Keratinocyte (primary cell): Measurements from ENCODE around the gene MIA. TPM values are rescaled to one million over a fixed set of nuclear protein-coding genes. Genes with fewer than 3 reads are reported as not detected.

ENCODE experiments used
- DNase-seq: peaks from one replicate; pipeline ENCODE4 v3.0.0-alpha.2; 2011; ENCODE audit warnings: low read depth, missing footprints, low spot score
- FAIRE-seq: peaks from 2 replicates; lab custom pipeline; 2011; peaks lifted over from hg19 to GRCh38; lab: Jason Lieb, UNC
- H2AFZ ChIP-seq: 2 replicates; pipeline ENCODE4 v1.6.0; 2012; ENCODE audit warnings: low read length, control low read depth, inconsistent platforms; ENCODE audit not compliant: control insufficient read depth
- H3K27ac ChIP-seq: 2 replicates; pipeline ENCODE4 v1.5.1; 2011; ENCODE audit warnings: low read length; ENCODE audit not compliant: control insufficient read depth, insufficient read depth
- H3K27me3 ChIP-seq: 3 replicates; pipeline ENCODE4 v1.6.0; 2011; ENCODE audit warnings: low read length; ENCODE audit not compliant: control insufficient read depth, insufficient read depth; ENCODE audit errors: extremely low read depth
- H3K36me3 ChIP-seq, 2 experiments: 2 replicates in 1 of 2; 3 replicates in 1 of 2; pipeline ENCODE4 v1.5.1; 2011; ENCODE audit warnings: low read length in 2 of 2, mild to moderate bottlenecking in 1 of 2; ENCODE audit not compliant: control insufficient read depth in 2 of 2, insufficient read depth in 2 of 2; ENCODE audit errors: extremely low read depth in 1 of 2
- H3K4me1 ChIP-seq: 3 replicates; pipeline ENCODE4 v1.5.1; 2011; ENCODE audit warnings: low read length; ENCODE audit not compliant: control insufficient read depth, insufficient read depth; ENCODE audit errors: extremely low read depth
- H3K4me2 ChIP-seq: 3 replicates; pipeline ENCODE4 v1.6.0; 2011; ENCODE audit warnings: low read depth, low read length; ENCODE audit not compliant: control insufficient read depth, insufficient read depth; ENCODE audit errors: extremely low read depth
- H3K4me3 ChIP-seq, 3 experiments: fragments of 200-600 bp in 1 of 3; sonication (generic) in 1 of 3; 2 replicates in 2 of 3; 3 replicates in 1 of 3; pipeline ENCODE4 v1.5.1; 2011 to 2016; ENCODE audit warnings: low read length in 3 of 3, mild to moderate bottlenecking in 3 of 3, control low read depth in 2 of 3, inconsistent platforms in 1 of 3, low read depth in 1 of 3, mixed read lengths in 1 of 3, mixed run types in 1 of 3, moderate library complexity in 1 of 3; ENCODE audit not compliant: control insufficient read depth in 2 of 3, insufficient read depth in 2 of 3; ENCODE audit errors: extremely low read depth in 1 of 3
- H3K79me2 ChIP-seq: 2 replicates; pipeline ENCODE4 v1.6.0; 2012; ENCODE audit warnings: low read length; ENCODE audit not compliant: control insufficient read depth, insufficient read depth
- H3K9ac ChIP-seq: 3 replicates; pipeline ENCODE4 v1.6.0; 2011; ENCODE audit warnings: low read length; ENCODE audit not compliant: control insufficient read depth, insufficient read depth; ENCODE audit errors: extremely low read depth
- H3K9me1 ChIP-seq: 3 replicates; pipeline ENCODE4 v1.6.0; 2011; ENCODE audit warnings: low read length; ENCODE audit not compliant: control insufficient read depth, insufficient read depth; ENCODE audit errors: extremely low read depth
- H3K9me3 ChIP-seq: 2 replicates; pipeline ENCODE4 v1.5.1; 2012; ENCODE audit warnings: low read depth, low read length; ENCODE audit not compliant: control insufficient read depth
- H4K20me1 ChIP-seq: 3 replicates; pipeline ENCODE4 v1.6.0; 2011; ENCODE audit warnings: low read length; ENCODE audit not compliant: control insufficient read depth, insufficient read depth; ENCODE audit errors: extremely low read depth
- EZH2 ChIP-seq: IDR thresholded peaks from one replicate; pipeline ENCODE4 v1.6.1; 2012; ENCODE audit warnings: inconsistent platforms, mild to moderate bottlenecking, low read length, moderate library complexity
- dilution Hi-C: fragments of 300-500 bp; cut with MboI; formaldehyde crosslinking; loops from one replicate; pipeline ENCODE4 v1.7.0; 2020; ENCODE audit warnings: low sequenced_read_pairs; ENCODE audit not compliant: extremely low pct_ligation_motif_present
- polyA plus RNA-seq, 5 experiments: library from polyadenylated mRNA; depleted of rRNA in 3 of 5; stranded (reverse) in 3 of 5; stranded (forward) in 1 of 5; unstranded in 1 of 5; fragments of >200 nt; gene quantifications; 1 replicate in 1 of 5; 2 replicates in 3 of 5; 3 replicates in 1 of 5; pipeline versions ENCODE4 v1.2.1 to v1.2.3, GENCODE V29; 2011 to 2012; ENCODE audit warnings: missing spikeins in 2 of 5, low read depth in 1 of 5, low replicate concordance in 1 of 5
- TF ChIP-seq, protein P1 (sequence below), 3 experiments: IDR thresholded peaks in 1 of 3; conservative IDR thresholded peaks in 1 of 3; optimal IDR thresholded peaks in 1 of 3; 2 replicates in 2 of 3; 3 replicates in 1 of 3; pipeline versions ENCODE3 to v1.5.1; 2011; ENCODE audit warnings: low read length in 3 of 3, mild to moderate bottlenecking in 3 of 3, moderate library complexity in 2 of 3, control low read depth in 1 of 3, inconsistent platforms in 1 of 3; ENCODE audit not compliant: insufficient read depth in 2 of 3; ENCODE audit errors: extremely low read depth in 1 of 3

MIA gene
- polyA plus RNA-seq, 1 donor (not counting 4 experiments of a cell fraction or from before 2014, with no cell fraction given), result 3.4 TPM

GRCh38 chr19:40742886-40743285, 32.4 kb upstream of the MIA start:
- no peak for TF ChIP-seq EZH2
- TF ChIP-seq, protein P1, sequence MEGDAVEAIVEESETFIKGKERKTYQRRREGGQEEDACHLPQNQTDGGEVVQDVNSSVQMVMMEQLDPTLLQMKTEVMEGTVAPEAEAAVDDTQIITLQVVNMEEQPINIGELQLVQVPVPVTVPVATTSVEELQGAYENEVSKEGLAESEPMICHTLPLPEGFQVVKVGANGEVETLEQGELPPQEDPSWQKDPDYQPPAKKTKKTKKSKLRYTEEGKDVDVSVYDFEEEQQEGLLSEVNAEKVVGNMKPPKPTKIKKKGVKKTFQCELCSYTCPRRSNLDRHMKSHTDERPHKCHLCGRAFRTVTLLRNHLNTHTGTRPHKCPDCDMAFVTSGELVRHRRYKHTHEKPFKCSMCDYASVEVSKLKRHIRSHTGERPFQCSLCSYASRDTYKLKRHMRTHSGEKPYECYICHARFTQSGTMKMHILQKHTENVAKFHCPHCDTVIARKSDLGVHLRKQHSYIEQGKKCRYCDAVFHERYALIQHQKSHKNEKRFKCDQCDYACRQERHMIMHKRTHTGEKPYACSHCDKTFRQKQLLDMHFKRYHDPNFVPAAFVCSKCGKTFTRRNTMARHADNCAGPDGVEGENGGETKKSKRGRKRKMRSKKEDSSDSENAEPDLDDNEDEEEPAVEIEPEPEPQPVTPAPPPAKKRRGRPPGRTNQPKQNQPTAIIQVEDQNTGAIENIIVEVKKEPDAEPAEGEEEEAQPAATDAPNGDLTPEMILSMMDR (optimal IDR thresholded peaks at IDR 0.05 in 1 of 3, IDR thresholded peaks at IDR 0.05 in 1 of 3, conservative IDR thresholded peaks at IDR 0.05 in 1 of 3; ENCODE audit: extremely low read depth in 1 of 3, insufficient read depth in 2 of 3, low read length in 3 of 3), result no peak
- Histone ChIP-seq H3K9me3 (no peaks in the 10 kb centered on the region), H3K79me2 (no peaks in the 10 kb centered on the region), H3K4me2 (no peak overlapping the region), H3K36me3 (peaks cover 11 to 25% of the 10 kb centered on the region in 2 experiments), H3K9me1 (no peaks in the 10 kb centered on the region), H3K9ac (no peak overlapping the region), H3K27me3 (no peaks in the 10 kb centered on the region), H3K4me3 (no peak overlapping the region), H2AFZ (no peak overlapping the region), H4K20me1 (no peaks in the 10 kb centered on the region), H3K27ac (no peak overlapping the region), H3K4me1 (peaks cover 2% of the 10 kb centered on the region)
- DNase-seq (no peak), FAIRE-seq (no peak)
- dilution Hi-C loops, result no loop called here

GRCh38 chr19:40743926-40744325, 31.4 kb upstream of the MIA start:
- Histone ChIP-seq H3K4me3 (no peak overlapping the region), H2AFZ (no peak overlapping the region), H3K4me2 (no peak overlapping the region), H3K9me3 (no peaks in the 10 kb centered on the region), H4K20me1 (no peaks in the 10 kb centered on the region), H3K9me1 (no peaks in the 10 kb centered on the region), H3K4me1 (peaks cover 2% of the 10 kb centered on the region), H3K79me2 (no peaks in the 10 kb centered on the region), H3K27me3 (no peaks in the 10 kb centered on the region), H3K36me3 (peaks cover 7 to 19% of the 10 kb centered on the region in 2 experiments), H3K9ac (no peak overlapping the region), H3K27ac (no peak overlapping the region)
- FAIRE-seq, result no peak
- dilution Hi-C loops, result no loop called here
- no peak for DNase-seq
- TF ChIP-seq EZH2, result no peak
- TF ChIP-seq, protein P1 (optimal IDR thresholded peaks at IDR 0.05 in 1 of 3, IDR thresholded peaks at IDR 0.05 in 1 of 3, conservative IDR thresholded peaks at IDR 0.05 in 1 of 3; ENCODE audit: extremely low read depth in 1 of 3, insufficient read depth in 2 of 3, low read length in 3 of 3), result no peak
